Activated T-cell treated with anti-CD3 and anti-CD28 coated beads, Interleukin-2, amount 50 U/mL, for 48 hours (primary cell): Measurements from ENCODE around the gene GTF2H3.
"Not testable (repeated sequence)": the region's sequence is repeated elsewhere in the genome, so short reads cannot be mapped to it uniquely, and the experiment has no call there.

Experiments used
- DNase-seq, 2 experiments: peaks; one replicate each; pipeline ENCODE4 v3.0.0-alpha.2; 2020

The GTF2H3 gene

GRCh38 chr12:123633379-123634141 lies at the start of gene GTF2H3, which contains the start of gene EIF2B1:
Gene GTF2H3 (plus strand): TSS chr12:123633829. CDS start chr12:123633860, 31 bp downstream.
Gene EIF2B1 (minus strand): TSS chr12:123633686. CDS start chr12:123633557, 129 bp downstream.
- DNase-seq, result peak; percentile 98

- DNase-seq, result no peak
Observed at GRCh38 chr12:123591702-123592481, 41.7 kb upstream of the GTF2H3 start.

GRCh38 chr12:123595729-123596128 lies 37.9 kb upstream of the GTF2H3 start:
- DNase-seq, result no peak

DNA sequence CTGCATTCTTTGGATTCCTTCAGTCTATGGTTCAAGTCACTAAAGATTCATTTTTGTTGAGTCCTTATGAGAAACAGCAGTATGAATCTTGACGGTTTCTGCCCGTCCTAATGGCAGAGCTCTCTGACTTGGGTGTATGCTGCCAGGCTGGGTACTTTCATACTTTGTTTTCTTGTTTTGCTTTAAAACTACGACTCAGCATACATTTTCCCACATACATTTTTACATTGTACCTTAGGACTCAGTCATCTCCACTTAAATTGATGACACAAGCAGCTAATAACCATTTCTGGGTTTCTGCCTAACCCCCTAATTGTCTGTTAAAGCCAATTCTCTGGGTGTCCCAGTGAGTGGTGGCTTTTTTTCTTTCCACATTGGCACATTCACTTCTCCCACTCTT lies 36.5 kb upstream of the GTF2H3 start:
- no peak for DNase-seq

DNA sequence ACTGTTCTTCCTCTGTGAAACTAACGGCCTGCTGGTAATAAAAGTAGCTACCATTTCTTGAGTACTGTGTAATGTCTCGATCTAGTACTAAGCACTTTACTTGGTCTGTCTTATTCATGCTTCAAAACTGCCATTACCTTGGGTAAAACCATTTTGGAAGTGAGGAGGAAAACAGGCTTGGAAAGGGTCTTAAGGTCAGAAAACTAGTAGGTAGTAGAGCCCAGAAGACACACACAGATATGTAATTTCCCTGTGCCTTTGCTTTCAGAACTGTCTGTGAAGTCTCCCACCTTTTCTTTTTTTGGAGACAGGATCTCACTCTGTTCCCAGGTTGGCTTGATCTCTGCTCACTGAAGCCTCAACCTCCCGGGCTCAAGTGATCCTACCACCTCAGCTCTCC lies 35.1 kb upstream of the GTF2H3 start:
- no peak for DNase-seq

GRCh38 chr12:123599310-123599709 lies 34.3 kb upstream of the GTF2H3 start:
- DNase-seq, result no peak

- DNase-seq, result no peak
Observed at GRCh38 chr12:123599721-123600120, 33.9 kb upstream of the GTF2H3 start.

GRCh38 chr12:123601602-123602489 lies 31.8 kb upstream of the GTF2H3 start, which contains the start of gene DDX55:
Gene DDX55 (plus strand): TSS chr12:123602099. CDS start chr12:123602149, 50 bp downstream.
- DNase-seq, result peak; percentile 88 to 91

DNA sequence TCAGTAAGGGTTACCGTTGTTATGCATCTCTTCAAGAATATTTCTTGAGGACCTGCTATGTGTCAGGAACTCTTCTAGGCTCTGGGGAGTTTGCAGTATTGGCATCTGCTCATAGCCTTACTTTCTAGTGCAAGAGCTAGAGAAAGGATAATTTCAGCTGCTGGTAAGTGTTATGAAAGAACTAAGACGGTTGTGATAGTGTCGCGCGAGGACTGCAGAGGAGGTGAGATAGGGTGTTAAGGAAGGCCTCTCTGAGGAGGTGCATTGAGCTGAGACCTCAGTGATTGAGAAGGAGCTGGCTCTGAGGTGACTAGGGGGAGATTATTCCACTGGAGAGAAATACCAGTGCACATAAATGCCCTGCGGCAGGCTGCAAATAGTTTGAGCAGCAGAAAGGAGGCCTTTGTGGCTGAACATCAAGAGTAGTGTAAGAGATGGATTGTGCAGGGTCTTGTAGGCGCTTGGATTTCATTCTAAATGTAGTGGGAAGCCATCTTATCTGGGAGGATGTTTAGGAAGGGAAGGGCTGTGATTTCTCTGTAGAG lies 30.9 kb upstream of the GTF2H3 start:
- no peak for DNase-seq

- not testable (repeated sequence) for DNase-seq
Observed at GRCh38 chr12:123603495-123603894, 30.1 kb upstream of the GTF2H3 start.

GRCh38 chr12:123607756-123608155 lies 25.9 kb upstream of the GTF2H3 start:
- no peak for DNase-seq

GRCh38 chr12:123608182-123608581 lies 25.4 kb upstream of the GTF2H3 start:
- no peak for DNase-seq

- DNase-seq, result no peak
Observed at GRCh38 chr12:123614110-123614509, 19.5 kb upstream of the GTF2H3 start.

DNA sequence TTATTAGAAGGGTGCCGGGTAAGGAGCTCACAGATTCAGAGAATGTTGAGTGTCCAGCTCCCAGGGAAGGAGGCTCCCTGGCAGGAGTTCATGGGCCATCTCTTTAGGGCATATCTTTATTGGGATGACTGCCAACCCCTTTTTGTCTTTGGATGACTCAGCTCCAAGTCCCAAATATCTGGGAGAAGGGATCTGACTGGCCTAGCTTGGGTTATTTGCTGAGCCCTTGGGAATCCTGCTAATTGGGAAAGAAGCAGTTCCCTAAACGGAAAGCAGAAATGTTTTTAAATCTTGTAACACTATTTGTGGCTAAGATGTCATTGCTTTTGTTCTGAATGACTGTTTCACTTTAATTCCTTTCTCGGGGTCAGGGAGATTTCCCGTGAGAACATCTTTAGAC lies 19.1 kb upstream of the GTF2H3 start:
- DNase-seq, result no peak

DNA sequence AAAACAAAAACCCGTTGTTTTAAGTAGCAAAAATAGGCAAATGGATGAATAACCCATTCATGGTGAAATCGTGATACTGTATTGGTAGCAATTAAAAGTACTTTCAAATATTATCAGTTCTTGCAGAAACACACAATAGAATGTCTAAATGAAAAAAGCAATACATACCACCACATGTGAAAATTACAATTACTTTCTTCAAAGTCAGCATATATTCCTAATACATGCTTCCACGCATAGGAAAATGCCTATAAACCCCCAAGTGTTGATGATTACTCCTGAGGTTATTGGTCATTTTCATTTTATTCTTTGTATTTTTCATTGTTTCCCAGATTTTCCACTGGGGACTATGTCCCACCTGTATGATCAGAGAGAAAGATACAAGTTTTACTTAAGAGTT lies 16.5 kb upstream of the GTF2H3 start:
- no peak for DNase-seq

GRCh38 chr12:123617580-123617979 lies 16.0 kb upstream of the GTF2H3 start:
- no peak for DNase-seq

DNA sequence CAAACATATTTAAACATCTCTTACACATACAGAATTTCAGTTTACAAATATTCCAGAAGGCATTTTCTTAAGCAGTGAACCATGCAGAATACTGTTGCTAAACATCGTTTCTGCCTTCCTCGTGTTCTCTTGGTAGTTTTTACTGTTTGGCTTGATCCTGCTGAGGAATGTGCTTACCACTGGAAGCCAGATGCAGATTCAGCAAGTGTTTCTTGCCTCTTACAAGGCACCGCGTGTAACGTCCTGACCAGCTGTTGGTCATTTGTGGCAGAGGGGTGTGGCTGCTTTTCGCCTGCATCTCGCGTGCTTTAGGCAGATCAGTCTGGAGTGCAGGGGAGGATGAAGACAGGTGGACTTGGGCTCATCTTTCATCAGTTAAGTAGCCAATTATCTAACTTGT lies 12.5 kb upstream of the GTF2H3 start:
- DNase-seq, result no peak

DNA sequence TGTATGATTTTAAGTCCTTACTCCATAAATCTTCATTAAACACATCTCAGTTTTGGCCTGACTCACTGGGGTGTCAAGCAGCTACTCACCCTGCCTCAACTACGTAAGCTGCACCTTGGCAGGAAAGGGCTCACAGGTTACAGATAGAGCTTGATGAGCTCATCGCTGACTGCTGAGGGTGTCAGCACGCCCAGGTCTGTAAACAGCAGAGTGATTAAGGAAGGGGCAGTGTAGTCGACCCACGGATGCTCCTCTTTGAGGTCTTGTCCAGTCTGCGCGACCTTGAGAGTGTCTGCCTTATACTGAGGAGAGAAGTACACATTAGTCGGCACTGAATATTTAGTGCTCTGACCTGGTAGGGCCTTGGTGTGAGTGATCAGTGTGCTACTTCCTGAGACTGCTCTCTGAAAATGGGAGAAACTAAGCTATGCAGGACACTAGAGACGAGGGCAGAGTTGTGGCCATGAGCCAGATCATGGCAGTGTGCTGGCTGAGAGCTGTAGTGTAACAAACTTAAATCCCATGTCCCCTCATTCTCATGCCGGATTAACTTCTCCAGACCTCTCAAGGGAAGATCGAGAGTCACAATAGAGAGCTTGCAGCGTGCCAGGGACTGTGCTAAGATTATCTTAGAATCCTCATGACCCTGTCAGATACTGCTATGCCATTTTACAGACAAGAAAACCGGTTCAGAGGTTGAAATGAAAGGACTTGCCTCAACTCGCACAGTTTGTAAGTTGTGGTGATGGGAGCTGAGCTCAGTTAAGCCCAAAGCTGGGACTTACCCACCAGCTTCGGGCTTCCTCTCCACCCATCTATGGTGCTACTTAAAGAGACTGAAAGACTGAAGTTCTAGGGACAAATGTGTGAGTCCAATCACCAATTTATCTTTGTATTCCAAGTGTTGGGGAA lies 11.8 kb upstream of the GTF2H3 start:
- peak; percentile 37 to 38 for DNase-seq

GRCh38 chr12:123634142-123634561 lies 523 bp downstream of the GTF2H3 start:
- peak; percentile 30 to 36 for DNase-seq

DNA sequence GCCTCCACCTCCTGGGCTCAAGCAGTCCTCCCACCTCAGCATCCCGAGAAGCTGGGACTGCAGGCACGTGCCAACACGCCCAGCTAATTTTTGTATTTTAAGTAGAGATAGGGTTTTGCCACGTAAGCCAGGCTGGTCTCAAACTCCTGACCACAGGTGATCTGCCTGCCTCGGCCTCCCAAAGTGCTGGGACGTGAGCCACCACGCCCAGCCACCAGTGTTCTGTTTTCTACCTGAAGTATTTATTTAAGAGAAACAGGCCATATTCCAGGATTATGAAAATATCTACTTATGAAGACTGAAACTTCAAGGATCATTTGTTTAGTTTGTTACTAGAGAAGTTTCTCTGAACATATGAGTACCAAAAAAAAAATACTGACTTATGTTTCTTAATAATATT lies 10.3 kb downstream of the GTF2H3 start:
- DNase-seq, result no peak

GRCh38 chr12:123645380-123645779 lies 11.8 kb downstream of the GTF2H3 start:
- no peak for DNase-seq
